HG03097 (cell line): ENCODE measurements around the gene ZCCHC14.
A peak's percentile ranks its signal among the peaks of the same experiment; 100 is the strongest.
"Not testable (repeated sequence)": the region's sequence is repeated elsewhere in the genome, so short reads cannot be mapped to it uniquely, and the experiment has no call there.

Experiments used
- ATAC-seq: cut with Tn5 transposase; IDR thresholded peaks from one replicate; pipeline ENCODE4 v1.9.1; 2021; ENCODE audit not compliant: unreplicated experiment, low FRiP score

ZCCHC14 gene

GRCh38 chr16:87389914-87390313 is 102.9 kb downstream of the ZCCHC14 start:
- ATAC-seq = not testable (repeated sequence)

DNA sequence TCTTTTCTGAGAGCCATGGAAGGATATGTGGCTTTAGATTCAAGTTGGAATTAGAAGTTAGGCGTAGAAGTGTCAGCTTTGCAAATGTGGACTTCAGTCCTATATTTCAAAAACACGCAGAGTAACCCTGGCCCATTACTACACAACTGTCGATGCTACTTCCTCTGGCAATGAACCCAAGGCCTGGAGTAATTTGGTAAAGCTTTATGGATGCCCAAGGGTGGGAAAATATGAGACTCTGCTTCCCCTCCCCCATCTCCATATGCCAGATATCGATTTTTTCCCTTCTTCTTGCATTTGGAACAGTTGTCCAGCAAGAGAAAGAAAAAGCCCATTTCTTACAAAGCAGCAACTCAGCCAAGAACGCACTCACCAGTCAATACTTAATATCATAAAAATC is 103.6 kb downstream of the ZCCHC14 start:
- ATAC-seq = no peak

DNA sequence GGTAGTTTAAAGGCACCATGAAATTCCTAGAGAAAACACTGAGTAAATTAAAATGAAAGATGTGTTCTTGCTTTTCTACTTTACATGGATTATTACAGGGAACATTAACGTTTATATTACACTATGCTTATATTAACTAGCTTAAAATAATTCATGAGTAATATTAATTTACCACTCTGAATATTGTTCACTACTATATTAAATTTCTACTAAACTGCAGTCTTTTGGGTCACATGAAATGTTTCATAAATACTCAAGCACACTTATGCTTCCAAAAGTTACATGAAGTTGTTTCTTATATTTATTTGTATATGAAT is 104.0 kb downstream of the ZCCHC14 start:
- no peak for ATAC-seq

GRCh38 chr16:87387942-87388817 is 104.6 kb downstream of the ZCCHC14 start:
- ATAC-seq = peak; percentile 49

DNA sequence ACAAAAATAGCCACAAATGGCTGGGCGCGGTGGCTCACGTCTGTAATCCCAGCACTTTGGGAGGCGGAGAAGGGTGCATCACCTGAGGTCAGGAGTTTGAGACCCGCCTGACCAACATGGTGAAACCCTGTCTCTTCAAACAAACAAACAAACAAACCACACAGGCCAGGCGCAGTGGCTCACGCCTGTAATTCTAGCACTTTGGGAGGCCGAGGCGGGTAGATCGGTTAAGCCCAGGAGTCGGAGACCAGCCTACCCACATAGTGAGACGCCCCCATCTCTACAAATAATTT is 108.0 kb downstream of the ZCCHC14 start:
- not testable (repeated sequence) for ATAC-seq

GRCh38 chr16:87384162-87384874 is 108.5 kb downstream of the ZCCHC14 start:
- peak; percentile 6 for ATAC-seq

- ATAC-seq = peak; percentile 42
Observed at GRCh38 chr16:87383505-87384161, 109.2 kb downstream of the ZCCHC14 start, which contains the start of gene FBXO31. TSS of gene FBXO31 (minus strand) at chr16:87383776. CDS start at chr16:87383744, 32 bp downstream.

DNA sequence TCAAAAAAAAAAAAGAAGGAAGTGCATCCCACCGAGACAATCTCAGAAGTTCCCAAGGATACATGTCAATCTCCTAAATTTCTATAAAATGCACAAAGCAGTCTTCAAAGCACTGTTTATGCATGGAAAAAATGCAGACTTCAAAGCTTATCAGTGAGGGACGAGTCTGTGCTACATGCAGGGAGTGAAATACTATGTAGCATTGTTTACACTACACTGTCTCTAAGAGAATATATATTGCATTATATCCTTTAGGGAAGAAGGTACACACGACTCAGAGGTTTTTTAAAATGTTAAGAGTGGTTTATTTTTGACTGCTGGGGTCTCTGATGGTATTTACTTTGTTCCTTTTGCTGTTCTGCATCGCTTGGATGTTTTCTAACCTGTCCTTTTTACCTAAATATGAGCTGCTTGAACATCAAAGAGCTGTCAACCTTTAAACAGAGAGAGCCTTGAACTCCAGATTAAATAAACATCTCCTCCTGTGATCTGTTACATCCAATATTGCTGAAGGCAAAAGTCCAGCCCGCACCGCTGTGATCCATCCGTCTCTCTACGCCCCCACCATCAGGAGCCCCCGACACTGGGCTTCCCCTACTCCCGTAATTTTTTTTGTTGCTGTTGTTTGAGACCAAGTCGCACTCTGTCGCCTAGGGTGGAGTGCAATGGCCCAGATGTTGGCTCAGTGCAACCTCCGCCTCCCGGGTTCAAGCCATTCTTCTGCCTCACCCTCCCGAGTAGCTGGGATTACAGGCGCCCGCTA is 110.6 kb downstream of the ZCCHC14 start:
- ATAC-seq = no peak

- no peak for ATAC-seq
Observed at GRCh38 chr16:87380881-87381280, 111.9 kb downstream of the ZCCHC14 start.

GRCh38 chr16:87380403-87380802 is 112.4 kb downstream of the ZCCHC14 start:
- no peak for ATAC-seq

GRCh38 chr16:87379312-87379752 is 113.5 kb downstream of the ZCCHC14 start:
- ATAC-seq = not testable (repeated sequence)

DNA sequence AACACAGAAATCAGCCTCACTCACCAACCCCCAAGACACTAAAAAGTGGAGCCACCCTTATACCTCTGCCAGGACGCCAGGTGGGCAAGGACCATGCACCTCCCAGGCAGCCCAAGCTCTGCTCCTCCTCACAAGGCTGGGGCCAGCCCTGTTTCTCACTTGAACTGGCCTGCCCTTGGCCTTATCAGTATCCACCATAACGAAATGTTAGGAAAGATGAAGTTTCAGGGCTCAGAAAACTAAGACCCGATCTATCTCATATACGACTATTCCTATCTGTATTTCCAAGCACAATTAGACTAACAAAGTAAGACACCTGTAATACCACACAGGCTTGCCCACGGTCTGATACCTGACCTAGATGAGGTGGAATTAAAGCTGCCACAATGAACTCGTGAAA is 116.2 kb downstream of the ZCCHC14 start:
- no peak for ATAC-seq

- ATAC-seq = no peak
Observed at GRCh38 chr16:87375426-87376135, 117.2 kb downstream of the ZCCHC14 start.

GRCh38 chr16:87374313-87374712 is 118.5 kb downstream of the ZCCHC14 start:
- ATAC-seq = no peak

GRCh38 chr16:87372305-87372704 is 120.5 kb downstream of the ZCCHC14 start:
- no peak for ATAC-seq

- ATAC-seq = no peak
Observed at GRCh38 chr16:87371261-87371866, 121.5 kb downstream of the ZCCHC14 start.

DNA sequence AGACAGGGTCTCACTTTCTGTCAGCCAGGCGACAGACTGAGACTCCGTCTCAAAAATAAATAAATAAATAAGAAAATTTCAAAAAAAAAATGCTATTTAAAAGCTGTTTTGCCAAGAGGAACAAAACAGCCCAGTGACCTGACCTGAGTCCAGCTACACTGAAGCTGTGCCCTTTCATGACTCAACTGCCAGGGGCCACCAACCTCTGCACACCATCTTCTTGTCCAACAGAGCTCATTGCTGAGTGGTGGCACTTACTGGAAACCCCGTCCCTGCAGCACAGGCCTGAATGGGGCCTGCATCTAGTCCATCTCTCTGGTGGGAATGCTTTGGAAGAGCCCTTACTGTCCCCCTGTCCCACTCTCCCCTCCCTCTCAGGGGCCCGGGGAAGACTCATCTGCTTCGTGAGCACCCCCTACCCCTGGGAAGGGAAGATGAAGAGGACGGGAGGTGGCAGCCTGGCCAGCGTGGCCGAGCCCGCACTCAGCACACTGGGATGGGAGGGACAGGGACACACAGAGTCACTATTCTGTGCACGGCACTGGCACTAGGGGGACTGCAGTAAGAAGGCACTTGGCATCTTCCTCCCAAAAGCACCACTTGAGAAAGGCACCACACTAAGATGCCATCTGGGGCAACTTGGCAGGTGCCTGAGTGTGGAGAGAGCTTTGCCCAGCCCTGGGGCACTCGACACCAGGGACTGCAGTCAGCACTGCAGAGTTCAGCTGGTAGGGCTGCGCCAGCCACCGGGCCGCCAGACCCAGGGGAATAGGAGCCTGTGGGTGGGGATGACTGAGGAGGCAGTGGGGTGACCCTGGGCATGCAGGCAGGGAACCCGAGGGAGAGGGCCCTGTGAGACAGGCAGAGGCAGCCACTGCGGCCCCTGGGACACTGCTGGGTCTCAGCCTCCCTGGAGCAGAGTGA is 122.8 kb downstream of the ZCCHC14 start:
- no peak for ATAC-seq

- ATAC-seq = no peak
Observed at GRCh38 chr16:87369117-87369765, 123.6 kb downstream of the ZCCHC14 start.
